H1 (cell line): ENCODE data around the gene OVCA2. TPM values are rescaled to one million over a fixed set of nuclear protein-coding genes. Genes with fewer than 3 reads are reported as not detected.

Experiments used
- CHD1 ChIP-seq: IDR thresholded peaks from 2 replicates; pipeline ENCODE4 v1.6.1; 2012; ENCODE audit warnings: low read depth, low read length, improper control_type of control experiment
- POLR2AphosphoS5 ChIP-seq: IDR thresholded peaks from 2 replicates; pipeline ENCODE4 v1.6.1; 2011; ENCODE audit warnings: low read depth, low read length
- polyA plus RNA-seq, 7 experiments: library from polyadenylated mRNA; depleted of rRNA in 3 of 7; stranded (reverse) in 5 of 7; unstranded in 2 of 7; fragments of >200 nt in 5 of 7; fragments of 200-250 nt in 2 of 7; gene quantifications; 1 replicate in 5 of 7; 2 replicates in 1 of 7; 4 replicates in 1 of 7; pipeline versions ENCODE4 v1.2.1 to v1.2.3, GENCODE V29; 2011 to 2013; ENCODE audit warnings: missing spikeins in 2 of 7, mixed read lengths in 2 of 7
- total RNA-seq: library from RNA; stranded (reverse); fragmentation: NEBNext Ultra II Directional; extraction: Animal tissue kit (Norgen Biotek cat#: 25700); gene quantifications from 2 replicates; pipeline ENCODE4 v1.2.1, GENCODE V29; 2021

Gene OVCA2
- total and polyA plus RNA-seq, 2 of the 8 experiments (the other 6 are each of a cell fraction or from before 2014, with no cell fraction given) = 15.3 to 37.0 TPM

- TF ChIP-seq CHD1 = no peak
- no peak for TF ChIP-seq POLR2AphosphoS5
Measured at GRCh38 chr17:2074919-2075318, 33.1 kb downstream of the OVCA2 start (continued).
